Uterus (tissue), 4 donors: Measurements from ENCODE around the gene PRRC2B. TPM values are rescaled to one million over a fixed set of nuclear protein-coding genes. Genes with fewer than 3 reads are reported as not detected.
"Not testable (repeated sequence)": the region's sequence is repeated elsewhere in the genome, so short reads cannot be mapped to it uniquely, and the experiment has no call there.

Experiments used
- DNase-seq, 2 donors: peaks; one replicate each; pipeline ENCODE4 v3.0.0-alpha.2; 2019 to 2020
- H3K27ac ChIP-seq, 2 donors: fragments of 200-600 bp; sonication (generic); 1 replicate in 1 of 2; 2 replicates in 1 of 2; pipeline ENCODE4 v1.5.1; 2016 to 2018
- H3K27me3 ChIP-seq, 2 donors: fragments of 200-600 bp; sonication (generic); one replicate each; pipeline ENCODE4 v1.5.1; 2018 to 2019; ENCODE audit warnings: control low read depth in 1 of 2
- H3K36me3 ChIP-seq, 2 donors: fragments of 200-600 bp; sonication (generic); one replicate each; pipeline ENCODE4 v1.5.1; 2019; ENCODE audit warnings: control low read depth in 1 of 2
- H3K4me1 ChIP-seq, 2 donors: fragments of 200-600 bp; sonication (generic); one replicate each; pipeline ENCODE4 v1.5.1; 2018 to 2019; ENCODE audit warnings: control low read depth in 1 of 2
- H3K4me3 ChIP-seq, 2 donors: fragments of 200-600 bp; sonication (generic); 1 replicate in 1 of 2; 2 replicates in 1 of 2; pipeline ENCODE4 v1.5.1; 2018 to 2019; ENCODE audit warnings: mild to moderate bottlenecking in 1 of 2
- H3K9me3 ChIP-seq, 2 donors: fragments of 200-600 bp; sonication (generic); one replicate each; pipeline ENCODE4 v1.5.1; 2019; ENCODE audit warnings: control low read depth in 1 of 2
- CTCF ChIP-seq, 4 experiments: fragments of 200-600 bp in 2 of 4; fragments of 450-650 bp in 2 of 4; sonication (generic) in 2 of 4; IDR thresholded peaks; one replicate each; pipeline ENCODE4 v1.5.1; 2016 to 2019; ENCODE audit warnings: antibody characterized with exemption in 4 of 4, mild to moderate bottlenecking in 2 of 4, moderate library complexity in 1 of 4
- POLR2A ChIP-seq, 2 donors: fragments of 450-650 bp; IDR thresholded peaks; one replicate each; pipeline ENCODE4 v1.6.1; 2016; ENCODE audit warnings: antibody characterized with exemption in 2 of 2, mild to moderate bottlenecking in 1 of 2, moderate library complexity in 1 of 2
- intact Hi-C: fragments of 100-400 bp; cut with DNase I; formaldehyde crosslinking; loops from one replicate; pipeline ENCODE4 v1.15.1; 2023; ENCODE audit warnings: low total_unique reads
- total RNA-seq, 4 donors: library from RNA; depleted of rRNA in 3 of 4; stranded (reverse); fragments of >200 nt in 3 of 4; gene quantifications; one replicate each; pipeline versions ENCODE4 v1.1.0 to v1.2.4, GENCODE V29; 2014 to 2023
- donor health status: DM: yes; HTN: yes; CAD: no.

Gene PRRC2B
- total RNA-seq, 4 donors from 2014 or later, result 81.5 to 297 (median 133) TPM

DNA sequence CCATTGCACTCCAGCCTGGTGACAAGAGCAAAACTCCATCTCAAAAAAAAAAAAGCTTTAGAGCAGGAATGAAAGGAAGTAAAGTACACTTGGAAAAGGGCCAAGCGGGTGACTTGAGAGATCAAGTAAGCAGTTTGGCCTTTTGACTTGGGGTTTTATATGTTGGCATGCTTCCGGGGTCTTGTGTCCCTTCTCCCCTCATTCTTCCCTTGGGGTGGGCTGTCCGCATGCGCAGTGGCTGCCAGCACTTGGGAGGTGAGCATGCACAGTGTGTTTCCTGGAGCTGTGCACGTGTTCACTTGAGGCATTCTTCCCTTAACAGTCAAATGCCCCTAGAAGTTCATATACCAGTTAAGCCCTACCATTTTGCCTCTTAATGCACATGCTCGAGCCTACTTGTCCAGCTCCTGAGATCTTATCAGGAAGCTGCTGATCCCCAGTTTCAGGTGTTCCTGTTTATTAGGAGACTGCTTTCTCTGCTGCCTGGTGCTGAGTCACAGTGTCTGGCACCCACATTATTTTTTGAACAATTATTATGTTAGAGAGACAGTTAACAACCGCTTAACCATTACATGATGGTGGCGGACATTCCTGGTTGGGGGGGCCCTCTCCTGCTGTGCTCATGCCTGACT lies 32.6 kb upstream of the PRRC2B start:
- Histone ChIP-seq H3K27ac (no peak overlapping the region), H3K27me3 (no peaks in the 10 kb centered on the region), H3K36me3 (no peaks in the 10 kb centered on the region), H3K9me3 (no peaks in the 10 kb centered on the region), H3K4me1 (no peaks in the 10 kb centered on the region), H3K4me3 (no peak overlapping the region)
- DNase-seq, result no peak
- intact Hi-C loops, result no loop called here
- no peak for TF ChIP-seq POLR2A (IDR thresholded peaks at IDR 0.05)
- TF ChIP-seq CTCF (IDR thresholded peaks at IDR 0.05), result no peak

- no peak overlapping the region for H3K27ac ChIP-seq
- H3K36me3 ChIP-seq, result no peaks in the 10 kb centered on the region
- DNase-seq, result no peak
- TF ChIP-seq POLR2A (IDR thresholded peaks at IDR 0.05) (no peak), CTCF (IDR thresholded peaks at IDR 0.05) (no peak)
- no peak overlapping the region for H3K4me3 ChIP-seq
- intact Hi-C loops, result no loop called here
- no peaks in the 10 kb centered on the region for H3K27me3 ChIP-seq
- no peaks in the 10 kb centered on the region for H3K9me3 ChIP-seq
- no peaks in the 10 kb centered on the region for H3K4me1 ChIP-seq
Measured at GRCh38 chr9:131365546-131365945, 28.3 kb upstream of the PRRC2B start.

GRCh38 chr9:131366761-131367401 lies 27.0 kb upstream of the PRRC2B start:
- TF ChIP-seq CTCF (IDR thresholded peaks at IDR 0.05), result peak in 1 of 4 experiments; percentile 9
- TF ChIP-seq POLR2A (IDR thresholded peaks at IDR 0.05), result no peak
- Histone ChIP-seq H3K9me3 (no peaks in the 10 kb centered on the region), H3K27ac (no peak overlapping the region), H3K27me3 (no peaks in the 10 kb centered on the region), H3K4me3 (no peak overlapping the region), H3K36me3 (no peaks in the 10 kb centered on the region), H3K4me1 (no peaks in the 10 kb centered on the region)
- DNase-seq, result no peak
- intact Hi-C loops, result no loop called here

DNA sequence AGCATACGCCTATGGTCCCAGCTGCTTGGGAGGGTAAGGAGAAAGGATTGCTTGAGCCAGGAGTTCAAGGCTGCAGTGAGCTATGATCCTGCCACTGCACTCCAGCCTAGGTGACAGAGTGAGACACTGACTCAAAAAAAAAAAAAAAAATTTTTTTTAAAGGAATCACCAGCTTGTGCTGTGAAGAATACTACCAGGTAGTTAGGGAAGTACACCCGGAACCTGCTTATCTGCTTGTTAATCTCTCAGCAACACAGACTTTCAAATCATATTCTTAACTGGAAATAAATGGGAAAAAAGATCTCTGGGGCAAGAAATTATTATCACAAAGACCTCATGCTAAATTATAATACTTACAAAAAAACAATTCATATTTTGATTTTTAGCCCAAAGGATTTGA lies 26.4 kb upstream of the PRRC2B start:
- no peak for TF ChIP-seq POLR2A (IDR thresholded peaks at IDR 0.05)
- no peak for TF ChIP-seq CTCF (IDR thresholded peaks at IDR 0.05)
- intact Hi-C loops, result no loop called here
- DNase-seq, result no peak
- H3K4me1 ChIP-seq, result no peaks in the 10 kb centered on the region
- H3K9me3 ChIP-seq, result no peaks in the 10 kb centered on the region
- no peak overlapping the region for H3K4me3 ChIP-seq
- H3K36me3 ChIP-seq, result no peaks in the 10 kb centered on the region
- no peaks in the 10 kb centered on the region for H3K27me3 ChIP-seq
- H3K27ac ChIP-seq, result no peak overlapping the region

- no peaks in the 10 kb centered on the region for H3K4me1 ChIP-seq
- intact Hi-C loops, result no loop called here
- no peak for TF ChIP-seq CTCF (IDR thresholded peaks at IDR 0.05)
- TF ChIP-seq POLR2A (IDR thresholded peaks at IDR 0.05), result no peak
- no peak for DNase-seq
- H3K27ac ChIP-seq, result no peak overlapping the region
- H3K4me3 ChIP-seq, result no peak overlapping the region
- H3K9me3 ChIP-seq, result no peaks in the 10 kb centered on the region
- H3K36me3 ChIP-seq, result no peaks in the 10 kb centered on the region
- no peaks in the 10 kb centered on the region for H3K27me3 ChIP-seq
Measured at GRCh38 chr9:131370638-131371037, 23.2 kb upstream of the PRRC2B start.

- H3K9me3 ChIP-seq, H3K4me1 ChIP-seq, DNase-seq, H3K36me3 ChIP-seq, H3K27me3 ChIP-seq, intact Hi-C loops: not testable (repeated sequence)
- peak overlapping the region; percentile 78 for H3K27ac ChIP-seq
- H3K4me3 ChIP-seq, result peak overlapping the region; percentile 40 to 50
Measured at GRCh38 chr9:131372599-131372973, 21.3 kb upstream of the PRRC2B start.

- H3K4me3 ChIP-seq, intact Hi-C loops, H3K9me3 ChIP-seq, H3K36me3 ChIP-seq, H3K27ac ChIP-seq, H3K27me3 ChIP-seq, DNase-seq, H3K4me1 ChIP-seq: not testable (repeated sequence)
Measured at GRCh38 chr9:131374638-131375037, 19.2 kb upstream of the PRRC2B start.
